22Rv1 (cell line): ENCODE data around the gene TMEM54.

ENCODE experiments used
- CTCF ChIP-seq: fragments of 450-650 bp; IDR thresholded peaks from 2 replicates; pipeline ENCODE4 v1.5.1; 2017; ENCODE audit warnings: mild to moderate bottlenecking
- ZFX ChIP-seq: fragments of 450-650 bp; IDR thresholded peaks from 2 replicates; pipeline ENCODE4 v1.6.1; 2017; ENCODE audit warnings: antibody characterized with exemption, borderline replicate concordance

GRCh38 chr1:32873484-32873883 is 27.7 kb downstream of the TMEM54 start:
- no peak for TF ChIP-seq CTCF
- no peak for TF ChIP-seq ZFX
